ENCODE measurements around the gene KLHDC3. TPM values are rescaled to one million over a fixed set of nuclear protein-coding genes. Genes with fewer than 3 reads are reported as not detected.
"Not testable (repeated sequence)": the region's sequence is repeated elsewhere in the genome, so short reads cannot be mapped to it uniquely, and the experiment has no call there.

The KLHDC3 gene
- total RNA-seq, 4 donors from 2014 or later: 49.3 to 86.1 (median 63.1) TPM

DNA sequence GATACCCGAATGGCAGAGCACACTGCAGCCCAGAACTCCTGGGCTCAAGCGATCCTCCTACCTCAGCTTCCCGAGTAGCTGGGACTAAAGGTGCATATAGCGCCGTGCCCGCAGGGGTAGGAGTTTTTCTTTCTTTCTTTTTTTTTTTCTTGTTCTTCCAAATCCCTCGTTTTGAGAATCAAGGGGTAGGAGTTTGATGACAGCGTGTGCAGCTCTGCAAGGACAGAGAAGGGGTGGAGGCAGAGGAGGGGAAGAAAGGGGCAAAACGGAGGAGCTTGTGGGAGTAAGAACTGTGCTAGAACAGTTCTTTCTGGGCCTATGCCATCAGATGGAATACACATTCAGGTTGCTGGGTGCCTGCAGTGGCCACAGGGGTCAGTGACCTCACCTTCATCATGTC is 22.7 kb downstream of the KLHDC3 start:
- no peaks in the 10 kb centered on the region for H3K4me1 ChIP-seq
- WGBS: 92% methylated on average over 9 of the region's 9 CpGs
- TF ChIP-seq POLR2A (IDR thresholded peaks at IDR 0.05) (no peak), CTCF (IDR thresholded peaks at IDR 0.05) (no peak), POLR2AphosphoS5 (IDR thresholded peaks at IDR 0.05) (no peak), EP300 (IDR thresholded peaks at IDR 0.05) (no peak)
- H3K27ac ChIP-seq: no peak overlapping the region
- H3K9me3 ChIP-seq: no peaks in the 10 kb centered on the region
- no peak for DNase-seq (ENCODE audit: low spot score in 2 of 2)
- H3K36me3 ChIP-seq: peaks cover 76% of the 10 kb centered on the region
- no peaks in the 10 kb centered on the region for H3K27me3 ChIP-seq
- H3K4me3 ChIP-seq: no peak overlapping the region

GRCh38 chr6:43037197-43037596 is 23.1 kb downstream of the KLHDC3 start:
- H3K36me3 ChIP-seq: peaks cover 76% of the 10 kb centered on the region
- 78% methylated on average over 5 of the region's 5 CpGs for whole genome bisulfite sequencing

DNA sequence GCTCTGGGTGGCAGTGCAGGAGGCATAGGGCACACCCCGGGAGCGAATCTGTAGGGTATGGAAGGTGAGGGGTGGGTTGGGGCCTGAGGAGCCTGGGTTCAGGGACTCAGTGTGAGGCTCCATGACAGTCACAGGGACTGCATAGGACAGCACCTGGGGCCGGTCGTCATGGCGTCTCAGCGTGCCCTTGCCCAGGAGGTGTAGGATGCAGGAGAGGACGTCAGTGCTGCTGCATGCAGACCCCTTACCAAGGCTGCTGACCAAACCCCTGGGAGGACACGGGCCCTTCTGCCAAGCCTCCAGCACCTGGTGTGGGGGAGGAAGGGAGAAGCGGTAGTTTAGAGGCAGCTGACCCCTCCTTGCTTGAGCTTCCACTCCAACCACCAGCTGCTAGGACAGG is 23.7 kb downstream of the KLHDC3 start:
- H3K36me3 ChIP-seq: peaks cover 76% of the 10 kb centered on the region
- H3K4me3 ChIP-seq: no peak overlapping the region
- H3K4me1 ChIP-seq: no peaks in the 10 kb centered on the region
- H3K27ac ChIP-seq: no peak overlapping the region
- no peak for DNase-seq (ENCODE audit: low spot score in 2 of 2)
- no peaks in the 10 kb centered on the region for H3K27me3 ChIP-seq
- H3K9me3 ChIP-seq: no peaks in the 10 kb centered on the region
- TF ChIP-seq POLR2A (IDR thresholded peaks at IDR 0.05) (no peak), POLR2AphosphoS5 (IDR thresholded peaks at IDR 0.05) (no peak), EP300 (IDR thresholded peaks at IDR 0.05) (no peak), CTCF (IDR thresholded peaks at IDR 0.05) (no peak)
- WGBS: 86% methylated on average over 4 of the region's 9 CpGs

More at GRCh38 chr6:43037197-43037596, 23.1 kb downstream of the KLHDC3 start:
- Histone ChIP-seq H3K27me3 (no peaks in the 10 kb centered on the region), H3K4me1 (no peaks in the 10 kb centered on the region), H3K9me3 (no peaks in the 10 kb centered on the region), H3K27ac (no peak overlapping the region), H3K4me3 (no peak overlapping the region)
- DNase-seq (ENCODE audit: low spot score in 2 of 2): no peak
- TF ChIP-seq CTCF (IDR thresholded peaks at IDR 0.05): no peak
- no peak for TF ChIP-seq POLR2AphosphoS5 (IDR thresholded peaks at IDR 0.05)

DNA sequence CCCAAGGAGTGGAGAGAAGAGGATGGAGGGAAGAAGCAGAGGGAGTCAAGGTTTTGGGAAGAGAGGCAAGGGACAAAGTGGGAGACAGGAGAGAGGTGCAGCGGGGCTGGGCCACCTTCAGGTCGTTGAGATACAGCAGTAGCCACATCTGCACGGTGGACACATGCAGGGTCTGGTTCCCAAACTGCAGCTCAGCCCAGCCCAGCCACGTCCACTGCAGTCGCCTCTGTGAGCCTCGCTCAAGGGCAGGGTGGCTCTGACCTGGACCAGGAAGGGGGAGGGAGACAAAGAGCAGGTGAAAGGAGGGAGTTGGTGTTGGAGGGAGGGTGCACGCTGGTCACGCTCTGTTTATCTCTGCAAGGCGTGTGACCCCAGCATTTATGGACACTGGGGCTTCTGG is 24.7 kb downstream of the KLHDC3 start:
- H3K36me3 ChIP-seq: peaks cover 81% of the 10 kb centered on the region
- WGBS: 77% methylated on average over 6 of the region's 9 CpGs
- TF ChIP-seq EP300 (IDR thresholded peaks at IDR 0.05): no peak
- no peak for TF ChIP-seq POLR2AphosphoS5 (IDR thresholded peaks at IDR 0.05)
- no peak for TF ChIP-seq POLR2A (IDR thresholded peaks at IDR 0.05)
- TF ChIP-seq CTCF (IDR thresholded peaks at IDR 0.05): no peak
- H3K27ac ChIP-seq: no peak overlapping the region
- no peaks in the 10 kb centered on the region for H3K9me3 ChIP-seq
- DNase-seq (ENCODE audit: low spot score in 2 of 2): no peak
- H3K4me1 ChIP-seq: no peaks in the 10 kb centered on the region
- no peak overlapping the region for H3K4me3 ChIP-seq
- no peaks in the 10 kb centered on the region for H3K27me3 ChIP-seq

- no peak for DNase-seq (ENCODE audit: low spot score in 2 of 2)
- no peak overlapping the region for H3K4me3 ChIP-seq
- H3K36me3 ChIP-seq: peaks cover 83% of the 10 kb centered on the region
- no peak for TF ChIP-seq POLR2A (IDR thresholded peaks at IDR 0.05)
- TF ChIP-seq EP300 (IDR thresholded peaks at IDR 0.05): no peak
- TF ChIP-seq CTCF (IDR thresholded peaks at IDR 0.05): no peak
- no peak for TF ChIP-seq POLR2AphosphoS5 (IDR thresholded peaks at IDR 0.05)
- H3K27me3 ChIP-seq: no peaks in the 10 kb centered on the region
- no peaks in the 10 kb centered on the region for H3K9me3 ChIP-seq
- no peak overlapping the region for H3K27ac ChIP-seq
- 95% methylated on average over 14 of the region's 18 CpGs for WGBS
- H3K4me1 ChIP-seq: no peaks in the 10 kb centered on the region
Measured at GRCh38 chr6:43040542-43041257, 26.7 kb downstream of the KLHDC3 start.

DNA sequence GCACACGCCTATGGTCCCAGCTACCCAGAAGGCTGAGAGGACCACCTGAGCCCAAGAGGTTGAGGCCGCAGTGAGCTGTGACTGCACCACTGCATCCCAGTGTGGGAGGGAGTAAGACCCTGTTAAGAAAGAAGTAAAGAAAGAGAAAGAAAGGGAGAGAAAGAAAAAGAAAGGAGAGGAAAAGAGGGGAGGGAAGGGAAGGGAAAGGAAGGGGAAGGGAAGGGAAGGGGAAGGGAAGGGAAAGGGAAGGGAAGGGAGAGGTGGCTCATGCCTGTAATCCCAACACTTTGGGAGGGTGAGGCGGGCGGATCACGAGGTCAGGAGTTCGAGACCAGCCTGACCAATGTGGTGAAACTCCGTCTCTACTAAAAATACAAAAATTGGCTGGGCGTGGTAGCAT is 27.4 kb downstream of the KLHDC3 start:
- not testable (repeated sequence) for H3K27ac ChIP-seq; DNase-seq (ENCODE audit: low spot score in 2 of 2); H3K27me3 ChIP-seq; H3K4me1 ChIP-seq; H3K4me3 ChIP-seq; H3K9me3 ChIP-seq
- peaks cover 83% of the 10 kb centered on the region for H3K36me3 ChIP-seq
- 96% methylated on average over 8 of the region's 8 CpGs for WGBS

Data from suprapubic skin (tissue), 4 donors.